H9 (cell line): ENCODE data around the gene ADGRG2. TPM values are rescaled to one million over a fixed set of nuclear protein-coding genes. Genes with fewer than 3 reads are reported as not detected.

ENCODE experiments used
- DNase-seq: peaks from one replicate; pipeline ENCODE4 v3.0.0-alpha.2; 2017
- H2AFZ ChIP-seq: one replicate; pipeline ENCODE4 v1.6.1; 2013; ENCODE audit warnings: mild to moderate bottlenecking, low read length, control low read depth, moderate library complexity
- H2AK5ac ChIP-seq: 2 replicates; pipeline ENCODE4 v1.6.1; 2013; ENCODE audit warnings: low read length, control low read depth, mixed read lengths; ENCODE audit not compliant: insufficient read length
- H2BK120ac ChIP-seq: one replicate; pipeline ENCODE4 v1.6.1; 2013; ENCODE audit warnings: low read depth, mild to moderate bottlenecking, low read length, control low read depth, inconsistent platforms; ENCODE audit not compliant: poor library complexity, severe bottlenecking
- H2BK12ac ChIP-seq: 2 replicates; pipeline ENCODE4 v1.6.1; 2013; ENCODE audit warnings: low read length, control low read depth, mixed read lengths, low read depth; ENCODE audit not compliant: insufficient read length
- H2BK15ac ChIP-seq: 2 replicates; pipeline ENCODE4 v1.6.1; 2013; ENCODE audit warnings: low read depth, low read length, control low read depth
- H2BK20ac ChIP-seq: one replicate; pipeline ENCODE4 v1.6.1; 2013; ENCODE audit warnings: low read depth, mild to moderate bottlenecking, low read length, control low read depth, inconsistent platforms; ENCODE audit not compliant: poor library complexity, severe bottlenecking
- H2BK5ac ChIP-seq: 2 replicates; pipeline ENCODE4 v1.6.1; 2013; ENCODE audit warnings: low read length, control low read depth, mixed read lengths; ENCODE audit not compliant: insufficient read length
- H3K14ac ChIP-seq: 2 replicates; pipeline ENCODE4 v1.6.1; 2013; ENCODE audit warnings: low read length, control low read depth; ENCODE audit not compliant: insufficient read depth
- H3K18ac ChIP-seq: 2 replicates; pipeline ENCODE4 v1.6.1; 2013; ENCODE audit warnings: low read depth, mild to moderate bottlenecking, mixed read lengths, low read length, control low read depth; ENCODE audit not compliant: insufficient read length
- H3K23ac ChIP-seq: 2 replicates; pipeline ENCODE4 v1.6.1; 2013; ENCODE audit warnings: low read length, control low read depth, mixed read lengths, low read depth; ENCODE audit not compliant: insufficient read length
- H3K23me2 ChIP-seq: 2 replicates; pipeline ENCODE4 v1.6.1; 2013; ENCODE audit warnings: low read depth, mild to moderate bottlenecking, mixed read lengths, low read length, control low read depth; ENCODE audit not compliant: insufficient read length, poor library complexity, severe bottlenecking
- H3K27ac ChIP-seq: 2 replicates; pipeline ENCODE4 v1.5.1; 2013; ENCODE audit warnings: low read length, control low read depth, mixed read lengths, low read depth; ENCODE audit not compliant: insufficient read length
- H3K27me3 ChIP-seq: 2 replicates; pipeline ENCODE4 v1.6.1; 2013; ENCODE audit warnings: low read length, control low read depth, inconsistent platforms; ENCODE audit not compliant: insufficient read depth
- H3K4ac ChIP-seq: 2 replicates; pipeline ENCODE4 v1.6.1; 2013; ENCODE audit warnings: low read depth, mild to moderate bottlenecking, control low read depth, inconsistent platforms, low read length, moderate library complexity
- H3K4me1 ChIP-seq: 2 replicates; pipeline ENCODE4 v1.6.1; 2013; ENCODE audit warnings: low read length, control low read depth, inconsistent platforms; ENCODE audit not compliant: insufficient read depth
- H3K4me2 ChIP-seq: 2 replicates; pipeline ENCODE4 v1.6.1; 2013; ENCODE audit warnings: low read length, control low read depth, mixed read lengths; ENCODE audit not compliant: insufficient read length, insufficient read depth
- H3K56ac ChIP-seq: 2 replicates; pipeline ENCODE4 v1.6.1; 2013; ENCODE audit warnings: low read depth, mild to moderate bottlenecking, mixed read lengths, low read length, control low read depth; ENCODE audit not compliant: insufficient read length
- H3K79me1 ChIP-seq: 2 replicates; pipeline ENCODE4 v1.6.1; 2013; ENCODE audit warnings: low read depth, mild to moderate bottlenecking, moderate library complexity, low read length, control low read depth, inconsistent platforms; ENCODE audit not compliant: insufficient read depth, poor library complexity, severe bottlenecking
- H3K79me2 ChIP-seq: 2 replicates; pipeline ENCODE4 v1.6.1; 2013; ENCODE audit warnings: low read length, control low read depth, inconsistent platforms; ENCODE audit not compliant: insufficient read depth
- H3K9ac ChIP-seq: 2 replicates; pipeline ENCODE4 v1.6.1; 2013; ENCODE audit warnings: low read length, control low read depth, mixed read lengths; ENCODE audit not compliant: insufficient read length; ENCODE audit errors: extremely low read depth
- H3K9me3 ChIP-seq: one replicate; pipeline ENCODE4 v1.6.1; 2013; ENCODE audit warnings: low read depth, low read length, inconsistent platforms; ENCODE audit not compliant: control insufficient read depth
- H3T11ph ChIP-seq: one replicate; pipeline ENCODE4 v1.6.1; 2013; ENCODE audit warnings: mild to moderate bottlenecking, low read length, control low read depth, inconsistent platforms
- H4K20me1 ChIP-seq: one replicate; pipeline ENCODE4 v1.6.1; 2013; ENCODE audit not compliant: control insufficient read depth, insufficient read length, insufficient read depth
- H4K5ac ChIP-seq: 2 replicates; pipeline ENCODE4 v1.6.1; 2013; ENCODE audit warnings: low read depth, mild to moderate bottlenecking, mixed read lengths, low read length, control low read depth; ENCODE audit not compliant: insufficient read length
- H4K8ac ChIP-seq: replicated peaks from 2 replicates; pipeline ENCODE4 v1.6.1; 2013; ENCODE audit warnings: low read length, control low read depth, mixed read lengths, low read depth; ENCODE audit not compliant: insufficient read length
- H4K91ac ChIP-seq: 2 replicates; pipeline ENCODE4 v1.6.1; 2013; ENCODE audit warnings: low read depth, mild to moderate bottlenecking, moderate library complexity, mixed read lengths, low read length, control low read depth; ENCODE audit not compliant: insufficient read length
- H3K27ac Mint-ChIP-seq, 3 experiments: 2 replicates in 2 of 3; 3 replicates in 1 of 3; pipeline ENCODE4 v1.8.0; 2020 to 2021; ENCODE audit warnings: mixed read lengths in 3 of 3, mild to moderate bottlenecking in 1 of 3, moderate library complexity in 1 of 3
- H3K27me3 Mint-ChIP-seq: 2 replicates; pipeline ENCODE4 v1.8.0; 2021; ENCODE audit warnings: low read depth, mild to moderate bottlenecking, moderate library complexity, mixed read lengths
- H3K36me3 Mint-ChIP-seq, 3 experiments: 2 replicates in 2 of 3; 3 replicates in 1 of 3; pipeline ENCODE4 v1.8.0; 2020 to 2021; ENCODE audit warnings: low read depth in 3 of 3, mixed read lengths in 3 of 3; ENCODE audit not compliant: insufficient read depth in 1 of 3
- H3K4me1 Mint-ChIP-seq, 2 experiments: 2 replicates each; pipeline ENCODE4 v1.8.0; 2020; ENCODE audit warnings: mixed read lengths in 2 of 2
- H3K4me3 Mint-ChIP-seq, 2 experiments: 2 replicates in 1 of 2; 3 replicates in 1 of 2; pipeline ENCODE4 v1.8.0; 2020 to 2021; ENCODE audit warnings: mild to moderate bottlenecking in 2 of 2, mixed read lengths in 2 of 2, moderate library complexity in 1 of 2
- H3K9me3 Mint-ChIP-seq, 2 experiments: 2 replicates in 1 of 2; 3 replicates in 1 of 2; pipeline ENCODE4 v1.8.0; 2020; ENCODE audit warnings: mild to moderate bottlenecking in 2 of 2, mixed read lengths in 2 of 2, moderate library complexity in 1 of 2
- WGBS: extraction: QIAGEN DNeasy Blood & Tissue Kit; methylation state at CpG from one replicate; pipeline ENCODE4 v1.1.7; 2013; ENCODE audit warnings: missing lambda C conversion rate, low lambda C conversion rate, mixed read lengths; ENCODE audit not compliant: insufficient read length; ENCODE audit errors: extremely low coverage; 5-methylcytosine and 5-hydroxymethylcytosine counted together
- total RNA-seq: library from RNA; stranded (reverse); gene quantifications from 2 replicates; pipeline ENCODE4 v1.2.1, GENCODE V29; 2021
- TF ChIP-seq, protein P1 (sequence below): fragments of 200-600 bp; sonication (generic); conservative IDR thresholded peaks from 3 replicates; pipeline ENCODE4 v1.8.0; 2021; ENCODE audit warnings: antibody characterized with exemption, mild to moderate bottlenecking

ADGRG2 gene
- total RNA-seq, 1 experiment from 2014 or later, result 6.8 TPM

DNA sequence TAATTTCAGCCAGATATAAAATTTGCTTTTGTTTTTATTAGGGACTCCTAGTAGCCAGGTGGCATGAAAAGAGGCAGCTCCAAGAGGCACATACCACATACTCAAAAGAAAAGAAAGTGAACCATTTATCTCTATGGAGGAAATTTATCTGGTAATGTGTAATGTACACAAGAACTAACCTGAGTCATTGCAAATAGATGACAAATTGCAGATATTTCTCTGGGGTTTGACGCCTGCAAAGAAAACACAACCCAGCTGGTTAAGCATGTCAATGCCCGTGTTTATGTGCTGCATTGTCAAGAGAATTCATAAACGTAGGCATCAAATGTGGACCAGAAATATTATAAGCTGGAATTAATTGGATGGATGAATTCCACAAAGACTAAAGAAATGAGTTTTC lies 91.5 kb downstream of the ADGRG2 start:
- TF ChIP-seq, protein P1, sequence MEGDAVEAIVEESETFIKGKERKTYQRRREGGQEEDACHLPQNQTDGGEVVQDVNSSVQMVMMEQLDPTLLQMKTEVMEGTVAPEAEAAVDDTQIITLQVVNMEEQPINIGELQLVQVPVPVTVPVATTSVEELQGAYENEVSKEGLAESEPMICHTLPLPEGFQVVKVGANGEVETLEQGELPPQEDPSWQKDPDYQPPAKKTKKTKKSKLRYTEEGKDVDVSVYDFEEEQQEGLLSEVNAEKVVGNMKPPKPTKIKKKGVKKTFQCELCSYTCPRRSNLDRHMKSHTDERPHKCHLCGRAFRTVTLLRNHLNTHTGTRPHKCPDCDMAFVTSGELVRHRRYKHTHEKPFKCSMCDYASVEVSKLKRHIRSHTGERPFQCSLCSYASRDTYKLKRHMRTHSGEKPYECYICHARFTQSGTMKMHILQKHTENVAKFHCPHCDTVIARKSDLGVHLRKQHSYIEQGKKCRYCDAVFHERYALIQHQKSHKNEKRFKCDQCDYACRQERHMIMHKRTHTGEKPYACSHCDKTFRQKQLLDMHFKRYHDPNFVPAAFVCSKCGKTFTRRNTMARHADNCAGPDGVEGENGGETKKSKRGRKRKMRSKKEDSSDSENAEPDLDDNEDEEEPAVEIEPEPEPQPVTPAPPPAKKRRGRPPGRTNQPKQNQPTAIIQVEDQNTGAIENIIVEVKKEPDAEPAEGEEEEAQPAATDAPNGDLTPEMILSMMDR, result no peak
- no peak overlapping the region for H3K4me3 Mint-ChIP-seq

More for the DNA sequence above, 91.5 kb downstream of the ADGRG2 start:
- no peak overlapping the region for H3K4ac ChIP-seq
- no peaks in the 10 kb centered on the region for H3K4me1 ChIP-seq
- no peaks in the 10 kb centered on the region for H3K79me2 ChIP-seq
- Mint-ChIP-seq H3K9me3 (peaks cover 48 to 58% of the 10 kb centered on the region in 2 experiments), H3K4me1 (no peaks in the 10 kb centered on the region), H3K27me3 (no peaks in the 10 kb centered on the region), H3K27ac (no peak overlapping the region), H3K36me3 (0 out of 7 replicates have a peak, but pooled peaks cover 0 to 4% (median 0%) of the 10 kb centered on the region in 3 experiments)
- H4K8ac ChIP-seq, result no peak overlapping the region
- no CpG with 5 or more reads among the region's 3 CpGs for WGBS
- no peak overlapping the region for H2AFZ ChIP-seq
- peaks cover 6% of the 10 kb centered on the region for H3K9me3 ChIP-seq
- no peak overlapping the region for H4K5ac ChIP-seq
- no peaks in the 10 kb centered on the region for H3K27me3 ChIP-seq
- no peak overlapping the region for H3K27ac ChIP-seq
- H4K91ac ChIP-seq, result no peak overlapping the region
- H3K79me1 ChIP-seq, result no peaks in the 10 kb centered on the region
- no peak overlapping the region for H3K14ac ChIP-seq
- no peak overlapping the region for H3K18ac ChIP-seq
- no peak overlapping the region for H2BK120ac ChIP-seq
- no peaks in the 10 kb centered on the region for H3K23me2 ChIP-seq
- H2AK5ac ChIP-seq, result no peak overlapping the region
- H3K23ac ChIP-seq, result no peak overlapping the region
- H3K56ac ChIP-seq, result no peak overlapping the region
- H2BK15ac ChIP-seq, result no peak overlapping the region
- no peak overlapping the region for H3K4me2 ChIP-seq
- no peak overlapping the region for H2BK5ac ChIP-seq
- no peak overlapping the region for H3T11ph ChIP-seq
- H4K20me1 ChIP-seq, result no peaks in the 10 kb centered on the region
- no peak for DNase-seq
- no peak overlapping the region for H3K9ac ChIP-seq
- no peak overlapping the region for H2BK20ac ChIP-seq
- no peak overlapping the region for H2BK12ac ChIP-seq
